ENCODE measurements around the gene DNASE1L3. TPM values are rescaled to one million over a fixed set of nuclear protein-coding genes. Genes with fewer than 3 reads are reported as not detected.

DNASE1L3 gene
- total and polyA plus RNA-seq, 2 of the 13 experiments (the other 11 are each of a cell fraction or from before 2014, with no cell fraction given) = 0.86 to 1.7 TPM

DNA sequence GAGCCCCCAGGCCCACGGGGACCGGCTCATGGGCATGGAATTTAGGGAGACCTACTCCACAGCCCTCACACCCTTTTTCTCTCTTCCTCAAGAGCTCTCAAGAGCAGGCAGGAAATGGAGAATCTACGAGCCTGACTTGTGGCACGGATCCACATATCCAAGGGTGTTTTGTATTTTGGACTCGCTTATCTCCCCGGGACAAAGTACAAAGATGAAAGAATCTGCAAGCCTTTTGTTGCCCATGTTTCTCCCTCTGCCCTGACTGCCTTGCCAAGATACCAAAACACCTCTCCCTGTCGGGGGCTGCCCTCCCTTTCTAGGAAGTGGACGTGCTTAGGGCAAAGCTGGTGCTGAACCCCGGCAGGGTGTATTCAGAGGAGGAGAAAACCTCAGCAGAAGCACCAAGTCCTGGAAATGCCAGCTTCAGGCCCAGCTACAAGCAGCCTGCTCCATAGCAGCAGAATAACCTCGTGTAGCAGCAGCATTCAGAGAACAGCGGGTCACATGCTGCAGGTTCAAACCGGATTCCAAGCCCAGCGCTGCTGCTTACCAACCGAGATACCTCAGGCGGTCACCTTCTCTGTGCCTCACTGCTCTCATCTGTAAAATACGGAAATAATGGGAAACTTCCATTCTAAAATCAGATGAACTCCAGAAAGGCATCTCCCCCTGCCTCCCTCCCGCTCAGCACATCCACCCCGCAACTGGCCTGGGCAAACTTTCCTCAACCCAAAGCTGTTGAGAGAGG, 35.2 kb downstream of the DNASE1L3 start (continued):
- TF ChIP-seq ZNF17 (CRISPR knock-in tag; IDR thresholded peaks at IDR 0.05) (peak; percentile 75; the same call in 1 of the 2 replicates), KLF9 (CRISPR knock-in tag; IDR thresholded peaks at IDR 0.05; ENCODE audit: low read depth) (peak; percentile 78; the same call in 1 of the 2 replicates), ZNF230 (CRISPR knock-in tag; IDR thresholded peaks at IDR 0.05) (peak; percentile 57; the same call in 1 of the 2 replicates), CCAR2 (optimal IDR thresholded peaks at IDR 0.05; ENCODE audit: low read depth, low read length) (no peak), GFI1 (CRISPR knock-in tag; IDR thresholded peaks at IDR 0.05; ENCODE audit: borderline replicate concordance) (peak; percentile 86), CREB3 (CRISPR knock-in tag; IDR thresholded peaks at IDR 0.05) (0 out of 2 replicates have a peak, but pooled peaks have one; percentile 48), DMAP1 (CRISPR knock-in tag; IDR thresholded peaks at IDR 0.05) (peak; percentile 81), HDAC1 (CRISPR knock-in tag; IDR thresholded peaks at IDR 0.05) (peak; percentile 93), ZNF33B (CRISPR knock-in tag; IDR thresholded peaks at IDR 0.05) (peak; percentile 66; the same call in 1 of the 2 replicates), PCBP2 (optimal IDR thresholded peaks at IDR 0.05; ENCODE audit: low read depth, low read length, poor library complexity, severe bottlenecking) (no peak), ZNF224 (CRISPR knock-in tag; IDR thresholded peaks at IDR 0.05) (0 out of 2 replicates have a peak, but pooled peaks have one; percentile 44), HMG20A (CRISPR knock-in tag; IDR thresholded peaks at IDR 0.05; ENCODE audit: borderline replicate concordance) (peak; percentile 84; the same call in 1 of the 2 replicates), ARNT (IDR thresholded peaks at IDR 0.05) (no peak), BCL6 (CRISPR knock-in tag; IDR thresholded peaks at IDR 0.05) (peak; percentile 98), CBFB (CRISPR knock-in tag; IDR thresholded peaks at IDR 0.05) (no peak), RERE (CRISPR knock-in tag; IDR thresholded peaks at IDR 0.05; ENCODE audit: low read depth) (peak; percentile 42; the same call in 1 of the 2 replicates)
- TF ChIP-seq, protein P1, sequence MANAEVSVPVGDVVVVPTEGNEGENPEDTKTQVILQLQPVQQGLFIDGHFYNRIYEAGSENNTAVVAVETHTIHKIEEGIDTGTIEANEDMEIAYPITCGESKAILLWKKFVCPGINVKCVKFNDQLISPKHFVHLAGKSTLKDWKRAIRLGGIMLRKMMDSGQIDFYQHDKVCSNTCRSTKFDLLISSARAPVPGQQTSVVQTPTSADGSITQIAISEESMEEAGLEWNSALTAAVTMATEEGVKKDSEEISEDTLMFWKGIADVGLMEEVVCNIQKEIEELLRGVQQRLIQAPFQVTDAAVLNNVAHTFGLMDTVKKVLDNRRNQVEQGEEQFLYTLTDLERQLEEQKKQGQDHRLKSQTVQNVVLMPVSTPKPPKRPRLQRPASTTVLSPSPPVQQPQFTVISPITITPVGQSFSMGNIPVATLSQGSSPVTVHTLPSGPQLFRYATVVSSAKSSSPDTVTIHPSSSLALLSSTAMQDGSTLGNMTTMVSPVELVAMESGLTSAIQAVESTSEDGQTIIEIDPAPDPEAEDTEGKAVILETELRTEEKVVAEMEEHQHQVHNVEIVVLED (CRISPR knock-in tag; IDR thresholded peaks at IDR 0.05; ENCODE audit: borderline replicate concordance) = peak; percentile 52; the same call in 1 of the 2 replicates
